ENCODE measurements around the gene MYO7A. TPM values are rescaled to one million over a fixed set of nuclear protein-coding genes. Genes with fewer than 3 reads are reported as not detected.

The MYO7A gene
- total RNA-seq, 1 experiment from 2014 or later: 0.26 TPM

DNA sequence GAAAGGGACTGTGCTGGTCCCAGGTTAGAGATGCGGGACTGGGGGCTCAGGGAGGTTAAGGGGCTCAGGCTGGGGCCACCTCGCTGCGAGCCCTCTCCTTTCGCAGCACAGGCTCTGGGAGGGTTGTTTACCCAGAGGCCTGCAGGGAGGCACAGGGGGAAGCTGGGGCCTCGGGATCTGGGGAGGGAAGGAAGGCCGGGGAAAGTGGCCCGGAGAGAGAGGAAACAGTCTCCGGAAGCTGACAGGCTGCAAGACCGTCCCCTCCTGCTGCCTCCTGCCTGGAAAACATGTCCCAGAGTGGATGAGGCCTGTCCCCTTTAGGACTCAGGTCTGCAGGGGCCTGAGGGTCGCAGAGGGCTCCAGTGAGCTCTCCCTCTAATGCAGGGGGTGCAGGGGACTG, 45.4 kb downstream of the MYO7A start:
- TF ChIP-seq, protein P1, sequence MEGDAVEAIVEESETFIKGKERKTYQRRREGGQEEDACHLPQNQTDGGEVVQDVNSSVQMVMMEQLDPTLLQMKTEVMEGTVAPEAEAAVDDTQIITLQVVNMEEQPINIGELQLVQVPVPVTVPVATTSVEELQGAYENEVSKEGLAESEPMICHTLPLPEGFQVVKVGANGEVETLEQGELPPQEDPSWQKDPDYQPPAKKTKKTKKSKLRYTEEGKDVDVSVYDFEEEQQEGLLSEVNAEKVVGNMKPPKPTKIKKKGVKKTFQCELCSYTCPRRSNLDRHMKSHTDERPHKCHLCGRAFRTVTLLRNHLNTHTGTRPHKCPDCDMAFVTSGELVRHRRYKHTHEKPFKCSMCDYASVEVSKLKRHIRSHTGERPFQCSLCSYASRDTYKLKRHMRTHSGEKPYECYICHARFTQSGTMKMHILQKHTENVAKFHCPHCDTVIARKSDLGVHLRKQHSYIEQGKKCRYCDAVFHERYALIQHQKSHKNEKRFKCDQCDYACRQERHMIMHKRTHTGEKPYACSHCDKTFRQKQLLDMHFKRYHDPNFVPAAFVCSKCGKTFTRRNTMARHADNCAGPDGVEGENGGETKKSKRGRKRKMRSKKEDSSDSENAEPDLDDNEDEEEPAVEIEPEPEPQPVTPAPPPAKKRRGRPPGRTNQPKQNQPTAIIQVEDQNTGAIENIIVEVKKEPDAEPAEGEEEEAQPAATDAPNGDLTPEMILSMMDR (IDR thresholded peaks at IDR 0.05; ENCODE audit: unreplicated experiment): no peak
- POLR2A ChIA-PET: no interaction called here
- H3K36me3 Mint-ChIP-seq (ENCODE audit: insufficient read depth, unreplicated experiment): no peaks in the 10 kb centered on the region
- H3K27ac Mint-ChIP-seq (ENCODE audit: low read depth, unreplicated experiment): no peak overlapping the region
- no peaks in the 10 kb centered on the region for H3K27me3 Mint-ChIP-seq (ENCODE audit: insufficient read depth, unreplicated experiment)
- no peak overlapping the region for H3K4me3 Mint-ChIP-seq (ENCODE audit: unreplicated experiment)
- CTCF ChIA-PET: interaction anchor here (1.5 to 1.7 kb wide), 3 partner anchors 19 to 375 kb away, joined by 3 to 4 read pairs (median 4); no protein-coding TSS in a partner anchor
- intact Hi-C loops (cut with micrococcal nuclease): no loop called here
- H3K9me3 Mint-ChIP-seq (ENCODE audit: unreplicated experiment): no peaks in the 10 kb centered on the region
- H3K4me1 Mint-ChIP-seq (ENCODE audit: insufficient read depth, unreplicated experiment): no peaks in the 10 kb centered on the region
- no peak for DNase-seq (ENCODE audit: unreplicated experiment)
- no TSS peak for BruUV-seq (replicated peaks)

DNA sequence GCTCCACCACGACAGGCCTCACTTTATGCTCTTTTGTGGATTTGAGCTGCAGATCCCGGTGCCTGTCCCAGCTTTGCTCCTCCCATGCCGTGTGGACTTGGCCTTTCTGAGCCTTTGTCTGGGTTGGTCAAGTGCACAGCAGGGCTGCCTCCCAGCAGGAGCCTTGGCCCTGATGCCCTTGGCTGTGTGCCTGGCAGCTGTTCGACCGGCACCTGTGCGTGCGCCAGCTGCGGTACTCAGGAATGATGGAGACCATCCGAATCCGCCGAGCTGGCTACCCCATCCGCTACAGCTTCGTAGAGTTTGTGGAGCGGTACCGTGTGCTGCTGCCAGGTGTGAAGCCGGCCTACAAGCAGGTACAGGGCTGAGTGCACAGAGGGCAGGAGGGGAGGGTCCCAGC, 46.5 kb downstream of the MYO7A start:
- ChIA-PET POLR2A (interaction anchor here (0.5 kb wide), 1 partner anchor 166 kb away, joined by 3 read pairs; no protein-coding TSS in a partner anchor), CTCF (interaction anchor here (0.8 to 1.7 kb wide), 4 partner anchors 13 to 374 kb away, joined by 3 to 4 read pairs (median 4); no protein-coding TSS in a partner anchor)
- intact Hi-C loops (cut with micrococcal nuclease): no loop called here
- Mint-ChIP-seq H3K4me1 (ENCODE audit: insufficient read depth, unreplicated experiment) (no peaks in the 10 kb centered on the region), H3K36me3 (ENCODE audit: insufficient read depth, unreplicated experiment) (no peaks in the 10 kb centered on the region), H3K9me3 (ENCODE audit: unreplicated experiment) (no peaks in the 10 kb centered on the region), H3K27ac (ENCODE audit: low read depth, unreplicated experiment) (no peak overlapping the region), H3K4me3 (ENCODE audit: unreplicated experiment) (no peak overlapping the region), H3K27me3 (ENCODE audit: insufficient read depth, unreplicated experiment) (no peaks in the 10 kb centered on the region)
- TF ChIP-seq, protein P1 (IDR thresholded peaks at IDR 0.05; ENCODE audit: unreplicated experiment): no peak
- no peak for DNase-seq (ENCODE audit: unreplicated experiment)
- no TSS peak for BruUV-seq (replicated peaks)

DNA sequence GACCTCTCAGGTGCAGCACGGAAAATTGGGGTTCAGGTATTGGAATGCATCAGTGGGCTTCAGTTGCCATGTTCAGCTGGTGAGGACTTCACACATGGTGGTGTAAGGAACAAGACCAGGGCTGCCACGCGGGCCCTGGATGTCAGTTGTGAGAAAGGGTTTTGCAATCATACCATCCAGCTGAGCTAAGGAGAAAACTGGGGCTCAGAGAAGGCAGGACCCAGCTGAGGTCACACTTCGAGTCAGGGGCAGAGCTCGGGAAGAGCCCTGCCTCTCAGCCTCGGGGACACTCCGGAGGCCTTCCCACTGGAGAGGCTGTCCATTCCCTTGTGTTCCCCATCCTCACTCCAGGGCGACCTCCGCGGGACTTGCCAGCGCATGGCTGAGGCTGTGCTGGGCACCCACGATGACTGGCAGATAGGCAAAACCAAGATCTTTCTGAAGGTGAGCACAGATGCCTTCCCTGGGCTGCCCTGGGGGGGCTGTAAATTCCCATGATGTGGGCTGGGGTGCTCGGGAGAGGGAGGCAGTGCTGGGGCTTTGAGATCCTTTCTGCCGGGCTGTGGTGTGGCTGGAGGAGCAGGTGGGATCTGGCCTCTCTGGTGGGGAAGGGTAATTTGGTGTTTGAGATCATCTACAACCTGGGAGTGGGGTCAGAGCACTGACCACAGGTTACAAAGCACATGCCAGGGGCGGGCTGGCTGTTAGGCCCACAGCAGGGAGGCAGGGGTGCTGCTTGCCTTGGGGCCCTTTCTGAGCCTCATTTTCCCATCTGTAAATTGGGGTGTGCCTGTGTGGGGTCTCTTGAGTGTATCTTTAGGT, 47.2 kb downstream of the MYO7A start:
- no peak overlapping the region for H3K4me3 Mint-ChIP-seq (ENCODE audit: unreplicated experiment)

More for the DNA sequence above, 47.2 kb downstream of the MYO7A start:
- H3K4me1 Mint-ChIP-seq (ENCODE audit: insufficient read depth, unreplicated experiment): no peaks in the 10 kb centered on the region
- TF ChIP-seq, protein P1 (IDR thresholded peaks at IDR 0.05; ENCODE audit: unreplicated experiment): no peak
- no peaks in the 10 kb centered on the region for H3K27me3 Mint-ChIP-seq (ENCODE audit: insufficient read depth, unreplicated experiment)
- ChIA-PET POLR2A (no interaction called here), CTCF (interaction anchor here (0.6 to 1.8 kb wide), 6 partner anchors 13 to 373 kb away, joined by 3 to 9 read pairs (median 4); no protein-coding TSS in a partner anchor)
- no peak overlapping the region for H3K27ac Mint-ChIP-seq (ENCODE audit: low read depth, unreplicated experiment)
- no peaks in the 10 kb centered on the region for H3K9me3 Mint-ChIP-seq (ENCODE audit: unreplicated experiment)
- no peak for DNase-seq (ENCODE audit: unreplicated experiment)
- no TSS peak for BruUV-seq (replicated peaks)
- no peaks in the 10 kb centered on the region for H3K36me3 Mint-ChIP-seq (ENCODE audit: insufficient read depth, unreplicated experiment)
- intact Hi-C loops (cut with micrococcal nuclease): no loop called here

Data from MCF 10A (cell line).